CD4-positive, alpha-beta T cell treated with Interleukin-12 subunit alpha and Interleukin-12 subunit beta, for 1 hour (primary cell): ENCODE data around the gene NRG3.

Experiments
- DNase-seq: peaks from one replicate; pipeline ENCODE4 v3.0.0-alpha.2; 2020

NRG3 gene

GRCh38 chr10:82136103-82136502 is 261.1 kb downstream of the NRG3 start:
- no peak for DNase-seq

GRCh38 chr10:82144153-82144552 is 269.2 kb downstream of the NRG3 start:
- no peak for DNase-seq

GRCh38 chr10:82148764-82149163 is 273.8 kb downstream of the NRG3 start:
- no peak for DNase-seq

GRCh38 chr10:82149674-82150073 is 274.7 kb downstream of the NRG3 start:
- DNase-seq: no peak

- DNase-seq: no peak
Observed at GRCh38 chr10:82150123-82150900, 275.3 kb downstream of the NRG3 start.

- no peak for DNase-seq
Observed at GRCh38 chr10:82160307-82160706, 285.3 kb downstream of the NRG3 start.

GRCh38 chr10:82161264-82161663 is 286.3 kb downstream of the NRG3 start:
- no peak for DNase-seq

- DNase-seq: no peak
Observed at GRCh38 chr10:82162549-82163195, 287.7 kb downstream of the NRG3 start.

GRCh38 chr10:82171899-82172298 is 296.9 kb downstream of the NRG3 start:
- no peak for DNase-seq

GRCh38 chr10:82176587-82176986 is 301.6 kb downstream of the NRG3 start:
- no peak for DNase-seq

- DNase-seq: no peak
Observed at GRCh38 chr10:82190432-82191260, 315.7 kb downstream of the NRG3 start.

GRCh38 chr10:82191653-82192052 is 316.7 kb downstream of the NRG3 start:
- no peak for DNase-seq

- DNase-seq: no peak
Observed at GRCh38 chr10:82192665-82193064, 317.7 kb downstream of the NRG3 start.

GRCh38 chr10:82194419-82194818 is 319.4 kb downstream of the NRG3 start:
- DNase-seq: no peak

GRCh38 chr10:82206831-82207230 is 331.8 kb downstream of the NRG3 start:
- DNase-seq: no peak

GRCh38 chr10:82208726-82209125 is 333.7 kb downstream of the NRG3 start:
- no peak for DNase-seq

GRCh38 chr10:82210331-82210730 is 335.3 kb downstream of the NRG3 start:
- DNase-seq: no peak

- DNase-seq: no peak
Observed at GRCh38 chr10:82211346-82211745, 336.4 kb downstream of the NRG3 start.

- DNase-seq: no peak
Observed at GRCh38 chr10:82212753-82213152, 337.8 kb downstream of the NRG3 start.

GRCh38 chr10:82213784-82214183 is 338.8 kb downstream of the NRG3 start:
- no peak for DNase-seq

GRCh38 chr10:82221056-82221455 is 346.1 kb downstream of the NRG3 start:
- DNase-seq: no peak

GRCh38 chr10:82221601-82222149 is 346.7 kb downstream of the NRG3 start:
- DNase-seq: no peak

- DNase-seq: no peak
Observed at GRCh38 chr10:82228701-82229100, 353.7 kb downstream of the NRG3 start.
